Activated naive CD8-positive, alpha-beta T cell (primary cell): ENCODE data around the gene ORM1.
"Not testable (repeated sequence)": the region's sequence is repeated elsewhere in the genome, so short reads cannot be mapped to it uniquely, and the experiment has no call there.

ENCODE experiments used
- H3K27ac Mint-ChIP-seq: one replicate; pipeline ENCODE4 v1.8.0; 2021; ENCODE audit warnings: mixed read lengths
- H3K27me3 Mint-ChIP-seq: one replicate; pipeline ENCODE4 v1.8.0; 2021; ENCODE audit warnings: mixed read lengths
- H3K36me3 Mint-ChIP-seq: one replicate; pipeline ENCODE4 v1.8.0; 2021; ENCODE audit warnings: mixed read lengths
- H3K4me1 Mint-ChIP-seq: one replicate; pipeline ENCODE4 v1.8.0; 2021; ENCODE audit warnings: low read depth, mixed read lengths
- H3K4me3 Mint-ChIP-seq: one replicate; pipeline ENCODE4 v1.8.0; 2021; ENCODE audit warnings: mild to moderate bottlenecking, mixed read lengths
- H3K9me3 Mint-ChIP-seq: one replicate; pipeline ENCODE4 v1.8.0; 2021; ENCODE audit warnings: low read depth, mixed read lengths

The ORM1 gene

DNA sequence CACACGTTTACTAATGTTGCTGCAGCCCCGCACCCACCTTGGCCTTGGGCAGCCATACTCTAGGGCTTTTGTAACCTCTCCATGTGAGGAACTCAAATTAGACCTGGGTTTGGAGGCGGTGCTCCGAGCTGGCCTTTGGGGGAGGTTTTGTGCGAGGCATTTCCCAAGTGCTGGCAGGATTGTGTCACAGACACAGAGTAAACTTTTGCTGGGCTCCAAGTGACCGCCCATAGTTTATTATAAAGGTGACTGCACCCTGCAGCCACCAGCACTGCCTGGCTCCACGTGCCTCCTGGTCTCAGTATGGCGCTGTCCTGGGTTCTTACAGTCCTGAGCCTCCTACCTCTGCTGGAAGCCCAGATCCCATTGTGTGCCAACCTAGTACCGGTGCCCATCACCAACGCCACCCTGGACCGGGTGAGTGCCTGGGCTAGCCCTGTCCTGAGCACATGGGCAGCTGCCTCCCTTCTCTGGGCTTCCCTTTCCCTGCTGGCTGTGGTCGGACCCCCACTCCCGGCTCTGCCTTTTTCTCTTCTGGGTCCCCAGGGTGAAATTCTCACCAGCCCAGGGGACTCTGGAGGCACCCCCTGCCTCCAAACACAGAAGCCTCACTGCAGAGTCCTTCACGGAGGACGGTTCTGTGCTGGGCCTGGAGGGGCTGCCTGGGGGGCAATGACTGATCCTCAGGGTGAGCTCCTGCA lies at the start of gene ORM1:
ORM1 (plus strand) TSS at position 268 of the 701 bp plus-strand sequence; CDS start at position 304, 36 bp downstream.
- not testable (repeated sequence) for H3K36me3 Mint-ChIP-seq, H3K27ac Mint-ChIP-seq, H3K27me3 Mint-ChIP-seq, H3K4me1 Mint-ChIP-seq, H3K9me3 Mint-ChIP-seq, H3K4me3 Mint-ChIP-seq

DNA sequence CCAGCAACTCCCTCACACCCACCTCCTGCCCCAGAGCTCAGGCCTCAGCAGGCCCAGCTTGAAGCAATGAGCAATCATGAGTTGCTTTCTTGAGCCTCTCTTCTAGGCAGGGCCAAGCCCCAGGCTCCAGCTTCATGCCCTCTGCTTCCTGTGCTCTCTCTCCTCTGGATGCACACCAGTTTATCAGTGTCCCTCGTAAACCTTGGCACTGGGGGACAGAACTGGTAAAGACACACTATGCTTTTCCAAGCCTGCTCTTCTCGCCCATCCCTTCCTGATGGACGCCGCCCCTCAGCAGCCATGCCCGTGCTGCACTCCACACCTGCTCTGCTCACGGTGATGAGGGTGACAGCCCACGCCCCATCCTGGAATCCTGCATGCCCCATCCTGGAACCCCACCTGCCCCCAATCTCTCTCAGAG lies 49.4 kb upstream of the ORM1 start:
- H3K4me3 Mint-ChIP-seq, result no peak overlapping the region
- H3K9me3 Mint-ChIP-seq, result no peaks in the 10 kb centered on the region
- H3K27ac Mint-ChIP-seq, result no peak overlapping the region
- peaks cover 2% of the 10 kb centered on the region for H3K36me3 Mint-ChIP-seq
- no peaks in the 10 kb centered on the region for H3K27me3 Mint-ChIP-seq
- H3K4me1 Mint-ChIP-seq, result no peaks in the 10 kb centered on the region

GRCh38 chr9:114274217-114274616 lies 48.7 kb upstream of the ORM1 start:
- Mint-ChIP-seq H3K4me1 (no peaks in the 10 kb centered on the region), H3K27ac (no peak overlapping the region), H3K9me3 (no peaks in the 10 kb centered on the region), H3K27me3 (no peaks in the 10 kb centered on the region), H3K4me3 (no peak overlapping the region), H3K36me3 (peaks cover 2% of the 10 kb centered on the region)

DNA sequence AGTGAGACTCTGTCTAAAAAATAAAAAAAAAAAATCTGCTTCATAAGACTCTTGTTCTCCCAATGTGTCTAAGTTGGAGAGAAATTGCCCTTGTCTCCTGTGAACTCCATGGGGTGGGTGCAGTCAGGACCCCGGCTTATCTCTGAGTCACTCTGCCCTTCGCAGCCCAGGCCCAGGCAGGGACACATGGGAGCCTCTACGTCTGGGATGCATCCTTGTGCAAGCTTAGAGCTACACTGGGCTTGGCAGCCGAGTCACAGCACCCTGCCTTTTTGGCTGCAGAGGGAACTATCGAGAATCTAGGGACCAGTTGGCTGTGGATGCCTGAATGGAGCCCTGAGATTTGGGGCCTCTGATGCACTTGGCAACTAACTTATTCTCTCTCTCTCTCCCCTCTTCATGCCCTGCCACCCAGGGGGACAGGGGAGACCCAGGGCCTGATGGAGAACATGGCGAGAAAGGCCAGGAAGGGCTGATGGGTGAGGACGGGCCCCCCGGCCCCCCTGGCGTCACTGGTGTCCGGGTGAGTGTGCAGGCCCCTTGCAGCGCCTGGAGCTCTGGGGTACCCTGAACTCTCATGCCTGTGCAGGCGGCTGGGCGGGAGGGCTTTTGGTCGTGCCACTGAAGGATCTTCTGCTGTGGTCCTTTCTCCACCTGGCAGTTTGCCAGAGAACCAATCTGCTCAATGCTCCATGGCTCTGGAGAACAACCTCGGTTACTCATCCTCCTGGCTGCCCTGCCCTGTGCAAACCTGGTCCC lies 47.5 kb upstream of the ORM1 start:
- Mint-ChIP-seq H3K27me3 (no peaks in the 10 kb centered on the region), H3K4me1 (no peaks in the 10 kb centered on the region), H3K4me3 (no peak overlapping the region), H3K9me3 (no peaks in the 10 kb centered on the region), H3K36me3 (peaks cover 2% of the 10 kb centered on the region), H3K27ac (no peak overlapping the region)

- no peak overlapping the region for H3K27ac Mint-ChIP-seq
- H3K4me1 Mint-ChIP-seq, result no peaks in the 10 kb centered on the region
- H3K27me3 Mint-ChIP-seq, result no peaks in the 10 kb centered on the region
- H3K36me3 Mint-ChIP-seq, result peaks cover 2% of the 10 kb centered on the region
- no peaks in the 10 kb centered on the region for H3K9me3 Mint-ChIP-seq
- H3K4me3 Mint-ChIP-seq, result no peak overlapping the region
These were observed 45.7 kb upstream of the ORM1 start for GRCh38 chr9:114276908-114277821.

DNA sequence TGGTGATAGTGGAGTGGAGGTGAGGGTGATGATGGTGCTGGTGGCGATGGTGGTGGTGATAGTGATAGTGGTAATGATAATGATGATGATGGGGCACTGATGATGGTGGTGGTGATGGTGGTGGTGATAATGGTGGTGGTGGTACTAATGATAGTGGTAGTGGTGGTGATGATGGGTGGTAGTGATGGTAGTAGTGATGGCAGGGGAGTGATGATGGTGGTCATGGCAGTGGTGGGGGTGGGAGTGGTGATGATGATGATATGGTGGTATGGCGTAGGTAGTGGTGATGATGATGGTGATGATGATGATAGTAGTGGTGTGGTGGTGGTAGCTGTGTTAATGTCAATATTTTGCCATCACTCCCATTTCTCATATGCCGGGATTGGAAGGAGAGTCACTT lies 44.5 kb upstream of the ORM1 start:
- H3K36me3 Mint-ChIP-seq, result peaks cover 2% of the 10 kb centered on the region
- H3K4me1 Mint-ChIP-seq, result no peaks in the 10 kb centered on the region
- H3K9me3 Mint-ChIP-seq, result no peaks in the 10 kb centered on the region
- H3K4me3 Mint-ChIP-seq, result no peak overlapping the region
- no peaks in the 10 kb centered on the region for H3K27me3 Mint-ChIP-seq
- H3K27ac Mint-ChIP-seq, result no peak overlapping the region

- no peak overlapping the region for H3K4me3 Mint-ChIP-seq
- no peaks in the 10 kb centered on the region for H3K9me3 Mint-ChIP-seq
- no peaks in the 10 kb centered on the region for H3K27me3 Mint-ChIP-seq
- no peaks in the 10 kb centered on the region for H3K4me1 Mint-ChIP-seq
- peaks cover 2% of the 10 kb centered on the region for H3K36me3 Mint-ChIP-seq
- no peak overlapping the region for H3K27ac Mint-ChIP-seq
These were observed 43.9 kb upstream of the ORM1 start for GRCh38 chr9:114278881-114279570.

- H3K4me3 Mint-ChIP-seq, result no peak overlapping the region
- H3K4me1 Mint-ChIP-seq, result no peaks in the 10 kb centered on the region
- H3K27me3 Mint-ChIP-seq, result no peaks in the 10 kb centered on the region
- peaks cover 2% of the 10 kb centered on the region for H3K36me3 Mint-ChIP-seq
- H3K27ac Mint-ChIP-seq, result no peak overlapping the region
- no peaks in the 10 kb centered on the region for H3K9me3 Mint-ChIP-seq
These were observed 43.2 kb upstream of the ORM1 start for GRCh38 chr9:114279693-114280092.

- Mint-ChIP-seq H3K9me3 (no peaks in the 10 kb centered on the region), H3K27ac (no peak overlapping the region), H3K4me1 (no peaks in the 10 kb centered on the region), H3K36me3 (peaks cover 2% of the 10 kb centered on the region), H3K27me3 (no peaks in the 10 kb centered on the region), H3K4me3 (no peak overlapping the region)
These were observed 42.0 kb upstream of the ORM1 start for GRCh38 chr9:114280636-114281472.

DNA sequence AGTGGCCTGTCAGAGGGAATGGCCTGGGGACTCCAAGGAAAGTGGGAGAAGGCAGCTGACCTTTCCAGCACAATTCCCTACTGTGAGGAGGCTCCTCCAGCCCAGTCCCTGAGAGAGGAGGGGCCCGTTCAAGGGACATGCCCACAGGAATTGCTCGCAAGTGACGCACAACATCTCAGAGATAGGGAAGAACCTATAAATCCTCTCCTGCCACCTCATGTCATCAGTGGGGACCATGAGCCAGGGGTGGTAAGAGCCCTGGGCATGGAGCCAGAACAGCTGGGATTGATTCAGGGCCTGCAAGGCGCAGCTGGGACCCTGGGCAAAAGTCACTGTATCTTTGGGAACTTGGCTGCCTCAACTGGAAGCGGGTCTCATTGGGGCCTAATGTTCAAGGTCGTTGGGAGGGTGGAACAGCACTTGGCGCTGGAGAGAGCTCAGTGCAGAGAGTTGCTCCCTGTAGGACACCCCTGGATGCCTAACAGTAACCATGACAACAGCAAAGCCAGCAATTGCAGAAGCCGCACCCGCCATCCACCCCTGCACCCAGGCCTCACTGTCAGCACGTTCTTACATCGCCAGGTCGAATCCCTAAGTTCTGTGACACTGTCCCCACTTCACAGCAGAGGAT lies 41.3 kb upstream of the ORM1 start:
- Mint-ChIP-seq H3K4me1 (no peaks in the 10 kb centered on the region), H3K9me3 (no peaks in the 10 kb centered on the region), H3K4me3 (no peak overlapping the region), H3K36me3 (peaks cover 2% of the 10 kb centered on the region), H3K27ac (no peak overlapping the region), H3K27me3 (no peaks in the 10 kb centered on the region)

DNA sequence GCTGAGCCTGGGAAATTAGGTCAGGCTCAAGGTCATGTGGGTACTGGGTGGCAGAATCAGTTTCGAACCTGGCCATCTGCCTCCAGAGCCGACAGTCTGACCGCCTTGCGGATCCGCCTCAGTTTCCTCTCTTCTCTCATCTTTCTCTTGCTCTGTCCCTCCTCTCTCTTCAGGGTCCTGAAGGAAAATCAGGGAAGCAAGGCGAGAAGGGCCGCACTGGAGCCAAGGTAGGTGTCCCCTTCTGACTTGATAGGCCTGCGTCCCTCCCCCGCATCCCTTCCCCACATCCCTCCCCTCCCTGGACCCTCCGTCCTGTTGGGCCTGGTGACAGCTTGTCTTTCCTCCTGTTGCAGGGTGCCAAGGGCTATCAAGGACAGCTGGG lies 40.8 kb upstream of the ORM1 start:
- H3K27me3 Mint-ChIP-seq, result no peaks in the 10 kb centered on the region
- H3K4me1 Mint-ChIP-seq, result no peaks in the 10 kb centered on the region
- H3K4me3 Mint-ChIP-seq, result no peak overlapping the region
- H3K36me3 Mint-ChIP-seq, result peaks cover 2% of the 10 kb centered on the region
- no peaks in the 10 kb centered on the region for H3K9me3 Mint-ChIP-seq
- no peak overlapping the region for H3K27ac Mint-ChIP-seq

DNA sequence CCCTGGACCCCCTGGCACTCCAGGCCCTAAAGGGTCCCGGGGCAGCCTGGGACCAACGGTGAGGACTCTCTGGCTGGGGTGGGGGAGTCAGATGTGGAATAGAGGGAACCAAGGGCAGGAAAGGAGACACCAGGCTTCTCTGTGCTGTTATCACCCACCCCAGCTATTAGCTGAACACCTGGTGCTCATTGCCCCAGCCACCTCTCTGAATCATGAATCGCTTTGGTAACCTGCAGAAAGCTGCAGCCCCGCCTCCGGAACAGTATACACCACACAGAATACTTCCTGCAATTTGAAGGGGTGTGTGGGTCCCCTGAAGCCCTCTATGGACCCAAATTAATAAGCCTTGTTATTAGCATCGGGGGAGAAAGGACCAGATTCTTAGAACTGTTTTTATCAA lies 40.4 kb upstream of the ORM1 start:
- peaks cover 2% of the 10 kb centered on the region for H3K36me3 Mint-ChIP-seq
- no peak overlapping the region for H3K27ac Mint-ChIP-seq
- H3K9me3 Mint-ChIP-seq, result no peaks in the 10 kb centered on the region
- no peaks in the 10 kb centered on the region for H3K4me1 Mint-ChIP-seq
- no peaks in the 10 kb centered on the region for H3K27me3 Mint-ChIP-seq
- no peak overlapping the region for H3K4me3 Mint-ChIP-seq

- no peaks in the 10 kb centered on the region for H3K27me3 Mint-ChIP-seq
- H3K36me3 Mint-ChIP-seq, result peaks cover 2% of the 10 kb centered on the region
- no peaks in the 10 kb centered on the region for H3K4me1 Mint-ChIP-seq
- H3K9me3 Mint-ChIP-seq, result no peaks in the 10 kb centered on the region
- no peak overlapping the region for H3K27ac Mint-ChIP-seq
- H3K4me3 Mint-ChIP-seq, result no peak overlapping the region
These were observed 40.0 kb upstream of the ORM1 start for GRCh38 chr9:114282926-114283325.
